Endothelial cell of umbilical vein (primary cell): Measurements from ENCODE around the gene DIS3L2. TPM values are rescaled to one million over a fixed set of nuclear protein-coding genes. Genes with fewer than 3 reads are reported as not detected.

Experiments
- BruUV-seq: library from RNA; stranded (reverse); fragments of 400-500 nt; replicated peaks from 2 replicates; lab custom pipeline; 2021; lab: Mats Ljungman, UMichigan
- CTCF ChIA-PET: fragments of 300-600, 350-600 bp; sonication (Branson Sonifier 250); formaldehyde crosslinking; loops from one replicate; lab custom pipeline; 2021; ENCODE audit warnings: antibody characterized with exemption, inconsistent platforms; lab: Charles Lee
- POLR2A ChIA-PET: fragments of 300-600, 350-600 bp; sonication (Branson Sonifier 250); formaldehyde crosslinking; loops from one replicate; lab custom pipeline; 2021; ENCODE audit warnings: antibody characterized with exemption, inconsistent platforms; lab: Charles Lee
- DNase-seq: peaks from one replicate; pipeline ENCODE4 v3.0.0-alpha.2; 2011; ENCODE audit warnings: low read depth, low spot score
- FAIRE-seq: peaks from 2 replicates; lab custom pipeline; 2011; peaks lifted over from hg19 to GRCh38; lab: Jason Lieb, UNC
- H2AFZ ChIP-seq: 2 replicates; pipeline ENCODE4 v1.6.0; 2012; ENCODE audit warnings: low read depth, low read length, control low read depth, inconsistent platforms
- H3K27ac ChIP-seq: 2 replicates; pipeline ENCODE4 v1.5.1; 2011; ENCODE audit warnings: low read depth, mild to moderate bottlenecking, control low read depth, low read length, moderate library complexity; ENCODE audit not compliant: insufficient read depth
- H3K27me3 ChIP-seq, 2 experiments: 2 replicates each; pipeline versions ENCODE4 v1.6.0 to v1.6.1; 2011; ENCODE audit warnings: low read length in 2 of 2, mixed read lengths in 1 of 2; ENCODE audit not compliant: control insufficient read depth in 2 of 2, insufficient read depth in 2 of 2
- H3K36me3 ChIP-seq, 2 experiments: 2 replicates in 1 of 2; 3 replicates in 1 of 2; pipeline ENCODE4 v1.5.1; 2011; ENCODE audit warnings: low read length in 2 of 2, mild to moderate bottlenecking in 1 of 2, moderate library complexity in 1 of 2; ENCODE audit not compliant: control insufficient read depth in 2 of 2, insufficient read depth in 2 of 2; ENCODE audit errors: extremely low read depth in 1 of 2
- H3K4me1 ChIP-seq: 3 replicates; pipeline ENCODE4 v1.5.1; 2011; ENCODE audit warnings: mild to moderate bottlenecking, low read length; ENCODE audit not compliant: control insufficient read depth, insufficient read depth; ENCODE audit errors: extremely low read depth
- H3K4me2 ChIP-seq: 2 replicates; pipeline ENCODE4 v1.6.1; 2011; ENCODE audit warnings: low read length, control low read depth, mixed read lengths; ENCODE audit not compliant: insufficient read depth
- H3K4me3 ChIP-seq, 3 experiments: fragments of 200-600 bp in 1 of 3; sonication (generic), shearing (Covaris generic) in 1 of 3; replicated peaks in 1 of 3; 2 replicates each; pipeline ENCODE4 v1.5.1; 2011 to 2016; ENCODE audit warnings: control low read depth in 3 of 3, low read length in 3 of 3, mild to moderate bottlenecking in 2 of 3, inconsistent platforms in 1 of 3, low read depth in 1 of 3, moderate library complexity in 1 of 3; ENCODE audit not compliant: insufficient read depth in 1 of 3
- H3K79me2 ChIP-seq: 2 replicates; pipeline ENCODE4 v1.6.0; 2012; ENCODE audit warnings: low read length, inconsistent platforms; ENCODE audit not compliant: control insufficient read depth, insufficient read depth
- H3K9ac ChIP-seq: replicated peaks from 2 replicates; pipeline ENCODE3; 2011; ENCODE audit warnings: low read length, control low read depth; ENCODE audit not compliant: insufficient read depth; ENCODE audit errors: extremely low read depth
- H3K9me1 ChIP-seq: replicated peaks from 3 replicates; pipeline ENCODE4 v1.6.0; 2011; ENCODE audit warnings: mild to moderate bottlenecking, low read length; ENCODE audit not compliant: control insufficient read depth, insufficient read depth; ENCODE audit errors: extremely low read depth
- H3K9me3 ChIP-seq: replicated peaks from 2 replicates; pipeline ENCODE4 v1.5.1; 2012; ENCODE audit warnings: low read length, inconsistent platforms; ENCODE audit not compliant: control insufficient read depth, insufficient read depth
- H4K20me1 ChIP-seq: replicated peaks from 2 replicates; pipeline ENCODE3; 2011; ENCODE audit warnings: mild to moderate bottlenecking, low read length; ENCODE audit not compliant: control insufficient read depth, insufficient read depth; ENCODE audit errors: extremely low read depth
- CTCF ChIP-seq, 2 donors: IDR thresholded peaks; 1 replicate in 1 of 2; 2 replicates in 1 of 2; pipeline ENCODE4 v1.5.1; 2011; ENCODE audit warnings: low read length in 2 of 2, mild to moderate bottlenecking in 2 of 2, moderate library complexity in 2 of 2, control low read depth in 1 of 2, inconsistent platforms in 1 of 2, low read depth in 1 of 2; ENCODE audit not compliant: insufficient read depth in 1 of 2; ENCODE audit errors: extremely low read depth in 1 of 2
- EZH2 ChIP-seq: IDR thresholded peaks from 2 replicates; pipeline ENCODE4 v1.6.1; 2012; ENCODE audit warnings: borderline replicate concordance, low read depth, mild to moderate bottlenecking, moderate library complexity, low read length, inconsistent platforms; ENCODE audit not compliant: severe bottlenecking
- FOS ChIP-seq: IDR thresholded peaks from 2 replicates; pipeline ENCODE4 v1.6.1; 2011; ENCODE audit warnings: mild to moderate bottlenecking, low read length, moderate library complexity, borderline replicate concordance; ENCODE audit not compliant: insufficient read depth
- GATA2 ChIP-seq: IDR thresholded peaks from 2 replicates; pipeline ENCODE4 v1.7.0; 2011; ENCODE audit warnings: low read depth, mild to moderate bottlenecking, moderate library complexity, mixed read lengths, low read length; ENCODE audit not compliant: insufficient read length, insufficient read depth
- JUN ChIP-seq: IDR thresholded peaks from 2 replicates; pipeline ENCODE4 v1.6.1; 2011; ENCODE audit warnings: borderline replicate concordance, low read depth; ENCODE audit not compliant: insufficient read length, insufficient read depth
- MYC ChIP-seq: IDR thresholded peaks from one replicate; pipeline ENCODE4 v1.6.1; 2011; ENCODE audit warnings: mild to moderate bottlenecking, low read depth, low read length
- POLR2A ChIP-seq: IDR thresholded peaks from 2 replicates; pipeline ENCODE4 v1.6.1; 2012; ENCODE audit warnings: low read depth, mild to moderate bottlenecking, control low read depth, low read length
- POLR2AphosphoS5 ChIP-seq: IDR thresholded peaks from 2 replicates; pipeline ENCODE4 v1.6.1; 2012; ENCODE audit warnings: low read depth, mild to moderate bottlenecking, control low read depth, low read length, moderate library complexity; ENCODE audit not compliant: insufficient read depth
- dilution Hi-C: fragments of 300-500 bp; cut with MboI; formaldehyde crosslinking; loops from one replicate; pipeline ENCODE4 v1.15.0; 2019; ENCODE audit warnings: low sequenced_read_pairs; ENCODE audit not compliant: extremely low pct_ligation_motif_present
- intact Hi-C: fragments of 100-400 bp; cut with micrococcal nuclease; formaldehyde crosslinking; loops from one replicate; pipeline ENCODE4 v1.10.0; 2022
- polyA plus RNA-seq, 4 experiments: library from polyadenylated mRNA; depleted of rRNA in 3 of 4; stranded (reverse) in 3 of 4; unstranded in 1 of 4; fragments of >200 nt; gene quantifications; 2 replicates each; pipeline versions ENCODE4 v1.2.1 to v1.2.3, GENCODE V29; 2011 to 2012; ENCODE audit warnings: missing spikeins in 1 of 4
- total RNA-seq: library from RNA; stranded (reverse); gene quantifications from 2 replicates; pipeline ENCODE4 v1.2.3, GENCODE V29; 2021
- TF ChIP-seq, protein P1 (sequence below): IDR thresholded peaks from 2 replicates; pipeline ENCODE4 v1.6.1; 2011; ENCODE audit not compliant: insufficient read depth, insufficient read length

DIS3L2 gene
- total and polyA plus RNA-seq, 2 donors (not counting 3 experiments of a cell fraction or from before 2014, with no cell fraction given): 14.6 to 31.2 TPM

GRCh38 chr2:232310121-232310520 is 348.6 kb downstream of the DIS3L2 start:
- Histone ChIP-seq H3K4me3 (no peak overlapping the region), H2AFZ (no peak overlapping the region), H3K4me2 (no peak overlapping the region), H3K27me3 (no peaks in the 10 kb centered on the region), H3K79me2 (no peaks in the 10 kb centered on the region), H3K9ac (no peak overlapping the region), H3K9me1 (no peaks in the 10 kb centered on the region), H4K20me1 (no peaks in the 10 kb centered on the region), H3K9me3 (no peaks in the 10 kb centered on the region), H3K4me1 (peaks cover 10% of the 10 kb centered on the region), H3K27ac (no peak overlapping the region), H3K36me3 (no peaks in the 10 kb centered on the region)
- ChIA-PET POLR2A (no interaction called here), CTCF (interaction anchor here (0.7 to 2.5 kb wide), 3 partner anchors 9 to 409 kb away, joined by 3 to 18 read pairs (median 6); no protein-coding TSS in a partner anchor)
- intact Hi-C loops: no loop called here
- dilution Hi-C loops: no loop called here
- no peak for DNase-seq
- TF ChIP-seq EZH2 (no peak), GATA2 (no peak), POLR2AphosphoS5 (no peak), MYC (no peak), JUN (no peak)
- no TSS peak for BruUV-seq
- FAIRE-seq: no peak

- ChIA-PET CTCF (interaction anchor here (2.5 kb wide), 1 partner anchor 19 kb away, joined by 18 read pairs; no protein-coding TSS in a partner anchor), POLR2A (no interaction called here)
- Histone ChIP-seq H3K36me3 (no peaks in the 10 kb centered on the region), H3K4me1 (peaks cover 15% of the 10 kb centered on the region), H3K9me1 (no peaks in the 10 kb centered on the region), H3K9me3 (no peaks in the 10 kb centered on the region), H4K20me1 (no peaks in the 10 kb centered on the region), H3K4me3 (no peak overlapping the region), H3K27me3 (no peaks in the 10 kb centered on the region), H3K9ac (no peak overlapping the region), H3K4me2 (no peak overlapping the region), H3K27ac (no peak overlapping the region), H2AFZ (no peak overlapping the region), H3K79me2 (no peaks in the 10 kb centered on the region)
- intact Hi-C loops (no loop called here), dilution Hi-C loops (no loop called here)
- FAIRE-seq (no peak), DNase-seq (no peak)
- BruUV-seq: no TSS peak
- TF ChIP-seq EZH2 (no peak), POLR2AphosphoS5 (no peak), FOS (no peak), GATA2 (no peak), CTCF (IDR thresholded peaks at IDR 0.05; ENCODE audit: extremely low read depth in 1 of 2, insufficient read depth in 1 of 2, low read depth in 1 of 2, low read length in 2 of 2) (no peak), MYC (no peak), JUN (no peak), POLR2A (no peak)
- TF ChIP-seq, protein P1, sequence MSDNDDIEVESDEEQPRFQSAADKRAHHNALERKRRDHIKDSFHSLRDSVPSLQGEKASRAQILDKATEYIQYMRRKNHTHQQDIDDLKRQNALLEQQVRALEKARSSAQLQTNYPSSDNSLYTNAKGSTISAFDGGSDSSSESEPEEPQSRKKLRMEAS: no peak
These were observed 349.2 kb downstream of the DIS3L2 start for GRCh38 chr2:232310696-232311095.
